NCI-H345 (cell line): ENCODE results near the gene UTF1.
"Not testable (repeated sequence)": the region's sequence is repeated elsewhere in the genome, so short reads cannot be mapped to it uniquely, and the experiment has no call there.

ENCODE experiments used
- DNase-seq: peaks from one replicate; lab custom pipeline; 2025; lab: John Stamatoyannopoulos, UW

The UTF1 gene

GRCh38 chr10:133265052-133265451, 35.0 kb downstream of the UTF1 start:
- not testable (repeated sequence) for DNase-seq

DNA sequence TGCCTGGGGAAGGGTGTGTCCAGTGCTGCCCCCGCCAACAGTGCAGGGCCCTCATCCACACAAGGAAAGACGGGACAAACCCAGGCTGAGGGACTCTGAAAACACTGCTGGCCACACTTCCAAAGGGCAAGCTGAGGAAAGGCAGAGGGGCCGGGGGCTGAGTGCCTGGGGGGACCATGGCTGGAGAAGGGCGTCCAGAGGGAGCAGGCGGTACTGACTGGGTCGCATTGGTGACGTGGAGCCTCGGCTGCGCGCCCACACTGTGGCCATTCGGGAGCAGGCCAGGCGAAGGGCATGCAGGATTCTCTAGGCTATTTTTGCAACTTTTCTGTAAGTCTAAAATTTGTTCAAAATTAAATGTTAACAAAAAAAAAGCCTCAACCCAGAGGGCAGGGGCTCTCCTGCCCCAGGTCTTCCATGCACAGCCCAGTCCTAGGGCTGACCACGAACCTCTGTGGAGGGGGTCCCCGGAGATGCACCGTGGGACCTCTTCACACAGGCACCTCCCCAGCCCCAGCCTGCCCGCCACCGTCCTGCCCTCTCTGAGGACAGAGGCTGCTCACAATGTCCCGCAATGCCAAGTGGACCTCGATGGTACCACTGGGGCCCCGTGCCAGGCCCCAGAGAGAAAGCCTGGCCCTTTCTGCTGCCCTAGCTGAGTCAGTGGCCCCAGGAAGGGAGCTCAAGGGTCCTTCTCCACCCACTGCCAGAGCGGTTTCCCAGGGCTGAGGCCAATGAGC, 36.2 kb downstream of the UTF1 start:
- DNase-seq, result no peak

GRCh38 chr10:133267293-133267692, 37.3 kb downstream of the UTF1 start:
- DNase-seq, result no peak

DNA sequence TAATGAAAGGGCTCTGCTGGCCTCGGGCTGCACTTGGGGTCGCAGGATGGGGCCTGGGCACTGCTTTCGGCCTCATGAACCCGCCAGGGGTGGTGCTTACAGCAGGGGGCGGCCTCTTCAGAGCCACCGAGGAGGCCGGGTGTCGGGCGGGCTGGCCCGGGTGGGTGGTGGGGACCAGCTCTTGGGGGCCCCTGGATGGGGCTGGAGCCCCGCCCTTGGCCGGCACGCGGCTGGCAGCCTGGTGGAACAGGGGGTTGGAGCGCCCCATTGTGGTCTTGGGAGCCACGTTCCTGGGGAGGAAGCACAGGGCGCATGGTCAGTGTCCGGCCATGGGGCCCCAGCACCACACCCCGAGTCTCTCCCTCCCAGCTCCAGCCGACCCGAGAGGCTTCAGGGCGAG, 37.8 kb downstream of the UTF1 start:
- no peak for DNase-seq

- no peak for DNase-seq
Observed at GRCh38 chr10:133268532-133268931, 38.5 kb downstream of the UTF1 start.

- DNase-seq, result no peak
Observed at GRCh38 chr10:133269367-133269766, 39.4 kb downstream of the UTF1 start.

DNA sequence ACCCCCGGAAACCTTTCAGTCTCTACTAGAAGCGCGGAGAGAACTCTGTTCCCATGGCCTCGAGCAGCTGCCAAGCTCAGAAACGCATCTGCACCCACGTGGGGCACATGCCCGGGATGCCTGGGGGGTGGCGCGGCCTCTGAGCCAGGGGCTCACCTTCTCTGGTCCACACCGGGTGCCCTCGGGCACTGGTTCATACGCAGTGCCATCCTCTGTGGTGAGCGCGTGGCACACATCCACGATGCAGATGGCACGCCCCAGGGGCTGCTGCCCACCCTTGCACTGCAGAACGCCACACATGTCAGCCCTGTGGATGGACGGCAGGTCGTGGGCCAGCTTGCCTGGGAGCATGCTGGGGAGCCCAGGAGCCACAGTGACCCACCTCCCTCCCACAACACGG, 40.2 kb downstream of the UTF1 start:
- DNase-seq, result no peak

GRCh38 chr10:133270773-133271297, 40.8 kb downstream of the UTF1 start:
- DNase-seq, result no peak

GRCh38 chr10:133271521-133272300, 41.7 kb downstream of the UTF1 start:
- DNase-seq, result no peak

GRCh38 chr10:133272301-133272963, 42.4 kb downstream of the UTF1 start:
- DNase-seq, result no peak

- no peak for DNase-seq
Observed at GRCh38 chr10:133272964-133273420, 43.0 kb downstream of the UTF1 start.

DNA sequence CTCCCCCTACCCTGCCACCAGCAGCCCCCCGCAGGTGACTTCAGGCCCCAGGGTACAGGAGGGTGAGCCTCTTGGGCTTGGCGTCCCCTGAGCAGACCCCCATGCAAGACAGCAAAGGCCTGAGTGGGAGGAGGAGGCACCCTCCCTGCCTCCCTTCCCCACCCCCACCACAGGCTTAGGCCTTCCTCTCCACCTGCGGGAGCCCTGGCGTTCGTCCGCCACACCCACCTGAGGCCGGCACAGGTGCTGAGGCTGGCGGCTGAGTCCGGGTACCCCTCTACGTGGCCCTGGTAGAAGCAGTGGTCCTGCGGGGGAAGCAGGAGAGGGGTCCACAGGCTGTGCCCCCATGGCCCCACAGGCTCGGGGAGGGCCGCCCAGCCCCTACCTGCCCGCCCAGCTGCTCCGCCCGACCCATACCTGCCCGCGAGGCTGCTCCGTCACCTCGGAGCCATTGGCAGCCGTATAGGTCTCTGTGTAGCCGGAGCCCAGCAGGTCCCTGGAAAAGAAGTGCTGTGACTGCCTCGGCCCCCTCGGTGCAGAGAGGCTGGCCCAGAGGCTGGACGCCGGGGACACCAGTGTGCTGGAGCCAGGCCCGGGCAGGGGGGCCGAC, 43.6 kb downstream of the UTF1 start:
- DNase-seq, result no peak

- DNase-seq, result no peak
Observed at GRCh38 chr10:133274751-133275683, 45.0 kb downstream of the UTF1 start.

DNA sequence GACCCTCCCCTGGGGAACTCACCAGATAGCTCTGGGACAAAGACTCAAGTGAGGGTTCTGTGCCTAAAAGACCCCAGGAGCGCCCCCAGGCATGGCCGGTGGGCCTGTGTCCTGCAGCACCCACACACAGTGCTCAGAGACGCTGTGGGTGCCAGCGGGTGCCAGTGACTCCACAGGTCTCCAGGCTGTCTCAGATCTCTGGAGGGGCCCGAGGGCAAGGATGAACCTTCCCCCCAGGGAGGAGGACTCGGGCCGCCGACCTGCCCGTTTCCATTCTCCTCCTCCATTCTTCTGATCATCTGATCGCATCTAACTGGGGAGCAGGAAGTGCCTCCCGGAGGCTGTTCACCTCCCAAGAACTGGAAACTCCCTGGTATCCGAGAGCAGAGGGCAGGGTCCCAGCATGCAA, 45.7 kb downstream of the UTF1 start:
- no peak for DNase-seq

GRCh38 chr10:133276100-133276434, 46.0 kb downstream of the UTF1 start:
- DNase-seq, result no peak

- DNase-seq, result peak; percentile 9
Observed at GRCh38 chr10:133276435-133277201, 46.6 kb downstream of the UTF1 start, which contains the start of gene ADAM8. Gene ADAM8 (minus strand): TSS chr10:133276868. CDS start chr10:133276817, 51 bp downstream.

GRCh38 chr10:133277277-133277992, 47.4 kb downstream of the UTF1 start:
- no peak for DNase-seq

DNA sequence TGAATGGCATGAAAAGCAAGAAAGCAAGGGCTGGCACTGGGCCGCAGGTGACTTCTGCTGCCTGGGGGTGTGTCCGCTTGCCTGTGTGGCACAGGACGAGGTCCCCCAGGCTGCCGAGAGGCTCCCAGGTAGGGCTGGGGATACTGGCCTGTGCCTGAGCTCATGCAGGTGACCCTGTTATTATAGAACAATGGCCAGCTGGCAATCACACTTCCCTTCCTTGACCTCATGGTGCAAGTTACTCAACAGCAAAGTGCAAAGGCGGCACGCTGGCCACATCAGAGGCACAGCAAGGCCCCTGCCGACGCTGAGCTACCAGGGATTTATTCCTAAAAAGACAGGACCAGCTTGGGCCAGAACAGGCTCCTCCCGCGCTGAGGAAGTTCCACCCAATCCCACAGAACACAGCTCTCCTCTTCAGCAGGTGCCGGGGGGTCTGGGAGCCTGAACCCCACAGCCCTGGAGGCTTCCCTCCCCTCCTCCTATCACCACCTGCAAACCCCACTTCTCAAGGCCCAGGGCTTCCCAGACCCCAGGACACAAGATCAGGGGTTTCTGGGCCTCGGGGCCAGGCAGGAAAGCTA, 48.1 kb downstream of the UTF1 start:
- DNase-seq, result no peak

GRCh38 chr10:133278577-133279265, 48.7 kb downstream of the UTF1 start:
- DNase-seq, result no peak
